Activated CD8-positive, alpha-beta T cell treated with anti-CD3 and anti-CD28 coated beads for 36 hours (primary cell): ENCODE data around the gene FLRT2. TPM values are rescaled to one million over a fixed set of nuclear protein-coding genes. Genes with fewer than 3 reads are reported as not detected.

Experiments
- ATAC-seq: fragments of 200-7000 bp; cut with Tn5 transposase; one replicate; pipeline ENCODE4 v1.10.0; 2021; ENCODE audit warnings: mild to moderate bottlenecking, moderate library complexity
- CTCF ChIA-PET: fragments of 350-600 bp; sonication (Branson Sonifier 250); formaldehyde crosslinking; loops from one replicate; lab custom pipeline; 2021; ENCODE audit warnings: antibody characterized with exemption; lab: Charles Lee
- POLR2A ChIA-PET: fragments of 350-600 bp; sonication (Branson Sonifier 250); formaldehyde crosslinking; loops from one replicate; lab custom pipeline; 2021; ENCODE audit warnings: antibody characterized with exemption; lab: Charles Lee
- DNase-seq: peaks from one replicate; pipeline ENCODE4 v3.0.0-alpha.2; 2020
- H3K27ac Mint-ChIP-seq: one replicate; pipeline ENCODE4 v1.8.0; 2021; ENCODE audit warnings: mild to moderate bottlenecking, mixed read lengths
- H3K27me3 Mint-ChIP-seq: one replicate; pipeline ENCODE4 v1.8.0; 2021; ENCODE audit warnings: mixed read lengths
- H3K36me3 Mint-ChIP-seq: one replicate; pipeline ENCODE4 v1.8.0; 2021; ENCODE audit warnings: low read depth, mixed read lengths
- H3K4me1 Mint-ChIP-seq: one replicate; pipeline ENCODE4 v1.8.0; 2021; ENCODE audit warnings: low read depth, mixed read lengths
- H3K4me3 Mint-ChIP-seq: one replicate; pipeline ENCODE4 v1.8.0; 2021; ENCODE audit warnings: mild to moderate bottlenecking, moderate library complexity, mixed read lengths
- H3K9me3 Mint-ChIP-seq: one replicate; pipeline ENCODE4 v1.8.0; 2021; ENCODE audit warnings: mixed read lengths
- CTCF ChIP-seq: fragments of 200-600 bp; IDR thresholded peaks from one replicate; pipeline ENCODE4 v1.8.0; 2022; ENCODE audit warnings: antibody characterized with exemption, mild to moderate bottlenecking
- intact Hi-C: fragments of 100-400 bp; cut with micrococcal nuclease; formaldehyde crosslinking; loops from one replicate; pipeline ENCODE4 v1.10.0; 2022
- total RNA-seq, 2 experiments: library from RNA; stranded (reverse); gene quantifications; one replicate each; pipeline ENCODE4 v1.2.3, GENCODE V29; 2021

The FLRT2 gene
- total RNA-seq, 2 experiments from 2014 or later = not detected

DNA sequence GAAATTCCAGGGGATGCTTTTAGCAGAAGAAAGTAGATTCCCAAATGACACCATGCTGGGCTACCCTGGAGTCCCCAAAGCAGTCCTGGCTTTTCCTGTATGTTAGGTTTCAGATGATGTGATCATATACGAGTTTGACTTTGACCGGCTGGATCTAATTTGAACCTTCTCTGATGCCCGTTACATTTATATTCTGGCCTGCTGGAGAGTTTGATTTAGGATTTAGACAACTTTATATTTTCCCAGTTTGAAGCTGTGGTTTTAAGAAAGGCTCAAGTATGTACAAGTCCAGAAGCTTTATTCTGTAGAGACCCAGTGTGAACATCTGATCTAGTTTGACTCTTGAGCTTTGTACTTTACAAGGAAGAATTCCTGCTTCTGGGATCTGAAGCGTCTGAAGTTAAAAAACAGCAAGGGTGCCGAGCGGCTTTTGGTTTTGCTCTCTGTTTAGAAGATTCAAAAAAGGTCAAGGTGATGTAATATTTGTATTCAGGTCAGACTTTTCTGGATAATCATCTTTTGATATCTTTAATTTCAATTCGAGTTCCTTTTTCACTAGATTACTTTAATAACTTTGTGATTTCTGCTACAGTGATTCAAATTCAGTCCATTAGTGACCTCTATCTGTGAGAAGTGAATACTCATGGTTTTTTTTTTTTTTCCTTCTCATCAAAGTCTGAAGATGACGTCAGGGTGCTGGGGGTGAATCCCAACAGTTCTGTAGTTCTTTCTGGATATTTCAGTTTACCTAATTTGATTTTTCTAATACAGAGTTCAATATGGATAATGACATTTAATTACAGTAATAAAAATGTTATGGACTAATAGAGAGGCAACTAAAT lies 6.3 kb downstream of the FLRT2 start:
- no peak for TF ChIP-seq CTCF
- DNase-seq = no peak
- Mint-ChIP-seq H3K9me3 (no peaks in the 10 kb centered on the region), H3K27me3 (peaks cover 43% of the 10 kb centered on the region), H3K4me1 (peaks cover 10% of the 10 kb centered on the region), H3K4me3 (no peak overlapping the region), H3K36me3 (no peaks in the 10 kb centered on the region), H3K27ac (no peak overlapping the region)
- intact Hi-C loops = no loop called here
- ChIA-PET POLR2A (no interaction called here), CTCF (interaction anchor here (1.1 kb wide), 1 partner anchor 10 kb away, joined by 3 read pairs; no protein-coding TSS in a partner anchor)
- no peak for ATAC-seq

DNA sequence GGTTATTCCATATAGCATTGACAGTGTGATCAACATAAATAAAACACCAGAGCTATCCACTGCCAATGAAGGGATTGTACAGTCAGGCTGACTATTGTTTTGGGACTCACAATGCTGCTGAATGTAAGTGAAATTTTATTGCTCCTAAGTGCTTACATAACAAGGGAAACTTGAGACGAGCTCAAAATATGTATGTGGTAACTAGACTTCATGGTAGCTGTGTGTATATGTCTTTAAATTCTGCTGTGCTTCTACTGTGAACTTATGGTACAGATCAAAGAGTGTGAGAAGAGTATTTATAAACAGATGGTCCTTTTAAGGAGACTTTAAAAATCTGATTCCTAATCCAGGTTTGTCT lies 6.9 kb downstream of the FLRT2 start:
- ChIA-PET POLR2A (no interaction called here), CTCF (no interaction called here)
- H3K27me3 Mint-ChIP-seq = peaks cover 37% of the 10 kb centered on the region

DNA sequence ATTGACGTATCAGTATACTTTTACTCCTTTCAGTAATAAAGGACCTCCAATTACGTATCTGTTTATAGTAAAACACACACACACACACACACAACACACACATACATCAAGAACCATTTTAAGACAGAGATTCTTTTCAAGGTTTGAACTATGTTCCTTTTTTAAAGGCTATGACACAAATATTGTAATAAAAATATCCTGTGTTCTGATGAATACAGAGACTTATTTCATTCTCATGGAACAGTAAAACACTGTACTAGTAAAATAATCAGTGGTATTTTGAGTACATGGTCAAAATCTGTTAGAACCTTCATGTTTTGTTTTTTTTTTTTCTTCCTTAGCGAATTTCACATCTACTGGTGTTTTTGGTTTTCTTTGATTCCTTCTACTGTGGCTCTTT lies 7.6 kb downstream of the FLRT2 start:
- Mint-ChIP-seq H3K27ac (no peak overlapping the region), H3K9me3 (no peaks in the 10 kb centered on the region), H3K4me1 (peaks cover 2% of the 10 kb centered on the region), H3K4me3 (no peak overlapping the region), H3K27me3 (peaks cover 30% of the 10 kb centered on the region), H3K36me3 (no peaks in the 10 kb centered on the region)
- ChIA-PET CTCF (no interaction called here), POLR2A (no interaction called here)
- ATAC-seq (no peak), DNase-seq (no peak)
- intact Hi-C loops = no loop called here
- TF ChIP-seq CTCF = no peak

More for the DNA sequence above, 6.9 kb downstream of the FLRT2 start:
- no peak for ATAC-seq
- Mint-ChIP-seq H3K9me3 (no peaks in the 10 kb centered on the region), H3K27ac (no peak overlapping the region), H3K36me3 (no peaks in the 10 kb centered on the region), H3K4me1 (peaks cover 7% of the 10 kb centered on the region), H3K4me3 (no peak overlapping the region)
- DNase-seq = no peak
- intact Hi-C loops = no loop called here
- TF ChIP-seq CTCF = no peak

GRCh38 chr14:85538636-85539035 lies 8.7 kb downstream of the FLRT2 start:
- no peak overlapping the region for H3K4me3 Mint-ChIP-seq
- H3K36me3 Mint-ChIP-seq = no peaks in the 10 kb centered on the region
- H3K4me1 Mint-ChIP-seq = no peaks in the 10 kb centered on the region
- CTCF ChIA-PET = no interaction called here
- POLR2A ChIA-PET = no interaction called here
- peaks cover 25% of the 10 kb centered on the region for H3K27me3 Mint-ChIP-seq
- DNase-seq (no peak), ATAC-seq (no peak)
- no peaks in the 10 kb centered on the region for H3K9me3 Mint-ChIP-seq
- TF ChIP-seq CTCF = no peak
- H3K27ac Mint-ChIP-seq = no peak overlapping the region
- intact Hi-C loops = no loop called here

DNA sequence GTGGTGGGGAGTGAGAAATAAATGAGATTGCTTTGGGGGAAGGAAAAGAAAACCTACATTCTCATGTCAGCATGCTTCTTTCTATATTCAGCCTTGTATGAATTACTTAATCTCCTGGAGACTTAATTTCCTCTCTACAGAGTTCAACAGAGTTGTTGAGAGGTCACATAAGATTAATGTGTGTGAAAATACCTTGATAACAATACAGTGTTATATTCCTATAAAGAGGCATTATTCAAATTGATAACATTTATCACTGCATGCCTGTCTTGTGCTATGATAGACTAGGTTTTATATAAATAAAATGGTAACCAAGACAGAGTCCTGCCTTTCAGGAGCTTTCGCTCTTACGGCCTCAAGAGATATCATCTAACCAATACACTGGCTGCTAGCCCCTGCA lies 9.6 kb downstream of the FLRT2 start:
- Mint-ChIP-seq H3K36me3 (no peaks in the 10 kb centered on the region), H3K4me3 (no peak overlapping the region), H3K27ac (no peak overlapping the region), H3K4me1 (no peaks in the 10 kb centered on the region), H3K9me3 (no peaks in the 10 kb centered on the region), H3K27me3 (peaks cover 18% of the 10 kb centered on the region)
- ATAC-seq (no peak), DNase-seq (no peak)
- POLR2A ChIA-PET = no interaction called here
- CTCF ChIA-PET = no interaction called here
- intact Hi-C loops = no loop called here
- no peak for TF ChIP-seq CTCF
